Activated T-helper 1 cell treated with Interleukin-2 at 50 U/mL for 16 hours (primary cell): Measurements from ENCODE around the gene IFIT5.
A peak's percentile ranks its signal among the peaks of the same experiment; 100 is the strongest.
"Not testable (repeated sequence)": the region's sequence is repeated elsewhere in the genome, so short reads cannot be mapped to it uniquely, and the experiment has no call there.

Experiments
- DNase-seq: peaks from one replicate; pipeline ENCODE4 v3.0.0-alpha.2; 2020; ENCODE audit warnings: low read depth

The IFIT5 gene

DNA sequence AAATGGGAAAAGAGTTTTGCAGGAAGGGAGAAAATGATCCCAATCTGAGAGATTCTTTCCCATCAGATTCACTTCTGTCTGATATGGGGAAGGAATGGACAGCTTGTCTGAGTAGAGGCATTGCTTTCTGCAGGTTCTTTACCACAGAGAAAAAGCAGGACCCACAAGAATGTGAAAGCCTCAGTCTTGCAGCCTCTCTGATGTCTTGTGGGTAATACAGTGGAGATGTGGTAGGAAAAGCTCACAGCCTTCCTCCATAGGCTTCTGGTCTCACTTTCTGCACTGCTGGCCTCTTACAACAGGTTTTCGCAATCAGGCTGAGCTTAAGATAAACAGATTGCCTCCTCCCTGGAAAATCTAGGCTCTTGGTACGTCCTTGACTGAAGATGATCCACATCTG lies 21.4 kb upstream of the IFIT5 start:
- DNase-seq: no peak

- DNase-seq: no peak
Measured at GRCh38 chr10:89393898-89394297, 20.5 kb upstream of the IFIT5 start.

DNA sequence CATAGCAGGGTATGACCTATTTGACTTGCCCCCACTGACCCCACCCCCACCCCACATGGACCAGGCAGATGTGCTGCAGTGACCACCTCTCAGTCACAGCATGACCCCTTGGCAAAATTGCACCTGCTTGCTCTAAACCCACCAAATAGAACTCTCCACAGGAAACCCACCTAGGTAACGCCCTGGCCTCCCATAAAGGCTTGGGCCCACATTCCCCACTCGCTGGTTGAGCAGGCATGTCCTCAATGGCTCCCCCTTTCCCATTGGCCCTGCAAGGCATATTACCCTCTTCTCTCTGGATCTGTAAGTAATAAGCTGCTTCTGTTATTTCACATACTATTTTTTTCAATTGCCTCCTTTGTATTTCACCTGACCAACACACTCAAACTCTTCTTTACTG lies 19.2 kb upstream of the IFIT5 start:
- DNase-seq: no peak

DNA sequence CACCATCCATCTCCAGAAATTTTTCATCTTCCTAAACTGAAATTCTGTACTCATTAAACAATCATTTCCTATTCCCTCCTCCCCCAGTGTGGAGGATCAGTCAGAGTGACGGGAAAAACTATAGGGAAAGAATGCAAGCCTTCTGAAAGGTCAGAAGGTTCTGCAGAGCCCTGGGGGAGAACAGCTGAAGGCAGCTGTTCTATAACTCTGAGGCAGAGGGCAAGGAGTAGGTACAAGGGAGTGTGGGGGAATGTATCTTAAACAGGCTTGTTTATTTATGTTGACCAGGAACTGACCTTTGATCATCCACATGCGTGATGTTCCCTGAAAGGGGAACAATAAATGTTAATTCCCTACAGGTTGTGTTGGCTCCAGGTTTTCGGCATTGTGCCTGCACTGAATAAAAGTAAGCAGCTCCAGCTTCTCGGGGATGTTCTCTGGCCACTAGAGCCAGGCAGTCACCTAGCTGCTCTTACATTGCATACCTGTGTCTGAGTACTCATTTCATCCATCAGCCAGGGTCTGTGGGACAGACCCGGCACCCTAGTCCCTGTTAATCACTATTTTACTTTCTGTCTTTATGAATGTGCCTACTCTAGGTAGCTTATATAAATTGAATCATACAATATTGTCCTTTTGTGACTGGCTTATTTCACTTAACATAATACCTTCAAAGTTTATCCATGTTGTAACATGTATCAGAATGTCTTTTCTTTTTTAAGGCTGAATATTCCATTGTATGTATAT lies 16.2 kb upstream of the IFIT5 start:
- no peak for DNase-seq

GRCh38 chr10:89399956-89400355 lies 14.4 kb upstream of the IFIT5 start:
- DNase-seq: no peak

DNA sequence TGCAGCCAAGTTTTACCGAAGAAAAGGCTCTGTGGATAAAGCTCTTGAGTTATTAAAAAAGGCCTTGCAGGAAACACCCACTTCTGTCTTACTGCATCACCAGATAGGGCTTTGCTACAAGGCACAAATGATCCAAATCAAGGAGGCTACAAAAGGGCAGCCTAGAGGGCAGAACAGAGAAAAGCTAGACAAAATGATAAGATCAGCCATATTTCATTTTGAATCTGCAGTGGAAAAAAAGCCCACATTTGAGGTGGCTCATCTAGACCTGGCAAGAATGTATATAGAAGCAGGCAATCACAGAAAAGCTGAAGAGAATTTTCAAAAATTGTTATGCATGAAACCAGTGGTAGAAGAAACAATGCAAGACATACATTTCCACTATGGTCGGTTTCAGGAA lies 11.3 kb upstream of the IFIT5 start:
- DNase-seq: no peak

- DNase-seq: no peak
Measured at GRCh38 chr10:89404104-89405047, 10.0 kb upstream of the IFIT5 start.

- DNase-seq: not testable (repeated sequence)
Measured at GRCh38 chr10:89406178-89406577, 8.2 kb upstream of the IFIT5 start.

DNA sequence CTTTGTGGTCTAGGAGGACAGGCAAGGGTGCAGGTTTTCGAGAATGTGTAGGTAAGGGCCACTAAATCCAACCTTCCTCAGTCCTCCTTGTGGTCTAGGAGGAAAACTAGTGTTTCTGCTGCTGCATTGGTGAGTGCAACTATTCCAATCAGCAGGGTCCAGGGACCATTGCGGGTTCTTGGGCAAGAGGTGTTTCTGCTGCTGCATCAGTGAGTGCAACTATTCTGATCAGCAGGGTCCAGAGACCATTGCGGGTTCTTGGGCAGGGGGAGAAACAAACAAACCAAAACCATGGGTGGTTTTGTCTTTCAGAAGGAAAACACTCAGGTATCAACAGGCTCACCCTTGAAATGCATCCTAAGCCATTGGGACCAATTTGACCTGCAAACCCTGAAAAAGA lies 6.6 kb upstream of the IFIT5 start:
- not testable (repeated sequence) for DNase-seq

GRCh38 chr10:89409282-89409681 lies 5.1 kb upstream of the IFIT5 start:
- DNase-seq: not testable (repeated sequence)

- DNase-seq: not testable (repeated sequence)
Measured at GRCh38 chr10:89410551-89410950, 3.8 kb upstream of the IFIT5 start.

GRCh38 chr10:89411135-89411534 lies 3.2 kb upstream of the IFIT5 start:
- DNase-seq: not testable (repeated sequence)

DNA sequence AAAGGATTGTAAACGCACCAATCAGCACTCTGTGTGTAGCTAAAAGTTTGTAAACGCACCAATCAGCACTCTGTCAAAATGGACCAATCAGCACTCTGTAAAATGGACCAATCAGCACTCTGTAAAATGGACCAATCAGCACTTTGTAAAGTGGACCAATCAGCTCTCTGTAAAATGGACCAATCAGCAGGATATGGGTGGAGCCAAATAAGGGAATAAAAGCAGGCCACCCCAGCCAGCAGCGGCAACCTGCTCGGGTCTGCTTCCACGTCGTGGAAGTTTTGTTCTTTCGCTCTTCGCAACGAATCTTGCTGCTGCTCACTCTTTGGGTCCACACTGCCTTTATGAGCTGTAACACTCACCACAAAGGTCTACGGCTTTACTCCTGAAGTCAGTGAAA lies 2.1 kb upstream of the IFIT5 start:
- not testable (repeated sequence) for DNase-seq

- DNase-seq: no peak
Measured at GRCh38 chr10:89413398-89413912, 913 bp upstream of the IFIT5 start.

- DNase-seq: peak; percentile 14
Measured at GRCh38 chr10:89414879-89415821, 782 bp downstream of the IFIT5 start.

- no peak for DNase-seq
Measured at GRCh38 chr10:89416465-89416864, 2.1 kb downstream of the IFIT5 start.

- DNase-seq: no peak
Measured at GRCh38 chr10:89419548-89419947, 5.2 kb downstream of the IFIT5 start.

DNA sequence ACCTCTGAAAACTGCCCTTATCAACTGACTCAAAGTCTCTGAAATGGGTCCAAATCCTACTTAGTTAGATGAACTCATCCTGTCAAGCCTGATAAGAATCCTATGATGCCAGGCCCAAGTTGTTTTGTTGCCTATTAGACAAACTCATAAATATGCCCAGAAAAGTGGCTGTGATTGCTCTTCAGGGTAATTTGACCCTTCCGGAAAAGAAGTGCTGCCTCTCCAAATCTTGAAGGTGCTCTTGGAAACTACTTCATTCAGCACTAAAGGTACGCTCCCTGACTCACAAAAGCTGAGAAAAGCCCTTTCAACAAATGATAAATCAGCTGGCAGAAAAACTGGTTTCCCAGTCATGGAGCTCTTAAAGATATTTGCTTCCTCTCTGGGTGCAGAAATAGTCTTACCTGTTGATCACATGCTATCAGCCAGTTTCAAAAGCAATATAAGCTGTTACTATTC lies 6.7 kb downstream of the IFIT5 start:
- no peak for DNase-seq

- no peak for DNase-seq
Measured at GRCh38 chr10:89425000-89425399, 10.6 kb downstream of the IFIT5 start.

GRCh38 chr10:89426230-89426868 lies 12.0 kb downstream of the IFIT5 start:
- DNase-seq: no peak

DNA sequence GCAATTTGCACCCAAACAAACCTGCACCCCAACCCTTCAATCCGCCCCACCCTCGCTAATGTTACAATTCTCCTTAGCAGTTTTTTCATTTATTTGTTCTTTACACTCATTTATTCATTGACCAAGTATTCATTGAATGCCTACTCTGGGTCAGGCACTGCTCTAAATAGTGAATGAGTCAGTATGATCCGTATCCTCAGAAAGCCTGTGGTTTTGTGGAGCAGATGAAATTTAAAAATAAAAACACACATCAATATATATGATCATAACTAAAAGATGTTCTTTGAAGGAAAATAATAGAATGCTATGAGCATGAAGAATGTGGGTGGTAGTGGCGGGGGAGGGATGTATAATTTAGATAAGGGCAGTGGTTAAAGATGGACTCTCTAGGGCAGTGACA lies 13.3 kb downstream of the IFIT5 start:
- no peak for DNase-seq
